HepG2 (cell line): Measurements from ENCODE around the gene FAM20C.

ENCODE experiments used
- JUND ChIP-seq: sonication (generic); formaldehyde crosslinking; IDR thresholded peaks from 2 replicates; pipeline ENCODE4 v1.8.0; 2022; ENCODE audit warnings: mild to moderate bottlenecking, missing genetic modification reagents
- MEIS2 ChIP-seq: sonication (generic); formaldehyde crosslinking; IDR thresholded peaks from 2 replicates; pipeline ENCODE4 v1.9.0; 2021; ENCODE audit warnings: mild to moderate bottlenecking, missing genetic modification reagents
- POLR2A ChIP-seq, 2 experiments: IDR thresholded peaks; 2 replicates each; pipeline ENCODE4 v1.6.1; 2011; ENCODE audit warnings: low read depth in 2 of 2, low read length in 2 of 2, mild to moderate bottlenecking in 1 of 2, moderate library complexity in 1 of 2; ENCODE audit not compliant: insufficient read depth in 1 of 2
- SALL2 ChIP-seq: sonication (generic); formaldehyde crosslinking; IDR thresholded peaks from 2 replicates; pipeline ENCODE4 v1.8.1; 2023; ENCODE audit warnings: mild to moderate bottlenecking, missing genetic modification reagents, inconsistent platforms
- ZNF326 ChIP-seq: sonication (generic); formaldehyde crosslinking; IDR thresholded peaks from 2 replicates; pipeline ENCODE4 v1.4.0; 2020; ENCODE audit warnings: missing genetic modification reagents, borderline replicate concordance
- ZNF724P ChIP-seq: sonication (generic); formaldehyde crosslinking; IDR thresholded peaks from 2 replicates; pipeline ENCODE4 v1.8.0; 2022; ENCODE audit warnings: missing genetic modification reagents, borderline replicate concordance
- ZNF772 ChIP-seq: sonication (generic); formaldehyde crosslinking; IDR thresholded peaks from 2 replicates; pipeline ENCODE4 v1.5.0; 2020; ENCODE audit warnings: mild to moderate bottlenecking, missing genetic modification reagents
- ZNF878 ChIP-seq: sonication (generic); formaldehyde crosslinking; IDR thresholded peaks from 2 replicates; pipeline ENCODE4 v1.8.1; 2023; ENCODE audit warnings: mild to moderate bottlenecking, missing genetic modification reagents, moderate library complexity
- TF ChIP-seq, protein P1 (sequence below): IDR thresholded peaks from 2 replicates; pipeline ENCODE4 v1.6.1; 2012; ENCODE audit warnings: inconsistent platforms
- TF ChIP-seq, protein P2 (sequence below), 2 experiments: fragments of 450-650 bp in 1 of 2; sonication (generic) in 1 of 2; formaldehyde crosslinking in 1 of 2; IDR thresholded peaks; 2 replicates each; pipeline versions ENCODE4 v1.6.1 to v1.8.0; 2016 to 2022; ENCODE audit warnings: antibody characterized with exemption in 1 of 2, mild to moderate bottlenecking in 1 of 2, missing genetic modification reagents in 1 of 2
- TF ChIP-seq, protein P3 (sequence below): sonication (generic); formaldehyde crosslinking; IDR thresholded peaks from 2 replicates; pipeline ENCODE4 v1.5.1; 2020; ENCODE audit warnings: mild to moderate bottlenecking, missing genetic modification reagents, moderate library complexity
- TF ChIP-seq, protein P4 (sequence below): sonication (generic); formaldehyde crosslinking; IDR thresholded peaks from 2 replicates; pipeline ENCODE4 v1.5.0; 2020; ENCODE audit warnings: mild to moderate bottlenecking, missing genetic modification reagents, moderate library complexity

DNA sequence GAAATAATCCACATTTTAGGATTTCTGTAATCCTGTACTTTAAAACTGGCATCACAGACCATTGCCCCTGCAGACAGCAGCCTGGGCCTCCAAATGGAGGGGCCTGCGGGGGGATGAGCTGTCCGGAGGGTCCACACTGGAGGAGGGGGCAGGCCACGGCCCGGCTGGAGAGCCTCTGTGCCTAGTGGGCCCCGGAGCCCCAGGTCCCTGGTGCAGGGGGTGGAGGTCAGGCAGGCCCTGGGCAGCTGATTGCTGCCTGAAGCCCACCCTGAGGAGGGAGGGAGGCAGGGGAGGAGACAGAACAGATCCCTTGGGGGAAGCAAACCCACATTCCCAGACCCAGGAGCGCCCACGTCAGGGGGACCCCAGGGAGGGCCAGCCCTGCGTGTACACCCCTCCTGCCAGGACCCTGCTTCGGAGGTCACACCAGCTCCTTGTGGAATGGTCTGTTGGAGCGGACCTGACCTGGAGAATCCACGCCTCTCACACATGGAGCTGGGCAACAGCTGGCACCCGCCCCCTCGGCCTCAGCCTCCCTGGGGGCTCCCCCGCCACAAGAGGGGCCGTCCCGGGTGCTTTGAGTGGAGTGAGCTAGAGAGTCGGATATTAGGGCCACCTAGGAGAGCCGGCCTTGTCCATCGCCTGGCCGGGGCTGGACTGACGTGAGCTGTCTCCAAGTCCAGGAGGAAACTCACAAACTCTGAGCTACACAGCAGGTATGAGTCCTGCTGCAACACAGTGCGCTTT, 12.2 kb upstream of the FAM20C start:
- TF ChIP-seq ZNF878 (no peak), ZNF326 (CRISPR knock-in tag) (no peak), SALL2 (CRISPR knock-in tag) (no peak), JUND (CRISPR knock-in tag) (no peak), ZNF772 (CRISPR knock-in tag) (no peak), POLR2A (IDR thresholded peaks at IDR 0.05; ENCODE audit: insufficient read depth in 1 of 2, low read depth in 2 of 2, low read length in 2 of 2) (no peak), ZNF724P (no peak), MEIS2 (CRISPR knock-in tag) (no peak)
- TF ChIP-seq, protein P1, sequence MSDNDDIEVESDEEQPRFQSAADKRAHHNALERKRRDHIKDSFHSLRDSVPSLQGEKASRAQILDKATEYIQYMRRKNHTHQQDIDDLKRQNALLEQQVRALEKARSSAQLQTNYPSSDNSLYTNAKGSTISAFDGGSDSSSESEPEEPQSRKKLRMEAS, result no peak
- TF ChIP-seq, protein P2, sequence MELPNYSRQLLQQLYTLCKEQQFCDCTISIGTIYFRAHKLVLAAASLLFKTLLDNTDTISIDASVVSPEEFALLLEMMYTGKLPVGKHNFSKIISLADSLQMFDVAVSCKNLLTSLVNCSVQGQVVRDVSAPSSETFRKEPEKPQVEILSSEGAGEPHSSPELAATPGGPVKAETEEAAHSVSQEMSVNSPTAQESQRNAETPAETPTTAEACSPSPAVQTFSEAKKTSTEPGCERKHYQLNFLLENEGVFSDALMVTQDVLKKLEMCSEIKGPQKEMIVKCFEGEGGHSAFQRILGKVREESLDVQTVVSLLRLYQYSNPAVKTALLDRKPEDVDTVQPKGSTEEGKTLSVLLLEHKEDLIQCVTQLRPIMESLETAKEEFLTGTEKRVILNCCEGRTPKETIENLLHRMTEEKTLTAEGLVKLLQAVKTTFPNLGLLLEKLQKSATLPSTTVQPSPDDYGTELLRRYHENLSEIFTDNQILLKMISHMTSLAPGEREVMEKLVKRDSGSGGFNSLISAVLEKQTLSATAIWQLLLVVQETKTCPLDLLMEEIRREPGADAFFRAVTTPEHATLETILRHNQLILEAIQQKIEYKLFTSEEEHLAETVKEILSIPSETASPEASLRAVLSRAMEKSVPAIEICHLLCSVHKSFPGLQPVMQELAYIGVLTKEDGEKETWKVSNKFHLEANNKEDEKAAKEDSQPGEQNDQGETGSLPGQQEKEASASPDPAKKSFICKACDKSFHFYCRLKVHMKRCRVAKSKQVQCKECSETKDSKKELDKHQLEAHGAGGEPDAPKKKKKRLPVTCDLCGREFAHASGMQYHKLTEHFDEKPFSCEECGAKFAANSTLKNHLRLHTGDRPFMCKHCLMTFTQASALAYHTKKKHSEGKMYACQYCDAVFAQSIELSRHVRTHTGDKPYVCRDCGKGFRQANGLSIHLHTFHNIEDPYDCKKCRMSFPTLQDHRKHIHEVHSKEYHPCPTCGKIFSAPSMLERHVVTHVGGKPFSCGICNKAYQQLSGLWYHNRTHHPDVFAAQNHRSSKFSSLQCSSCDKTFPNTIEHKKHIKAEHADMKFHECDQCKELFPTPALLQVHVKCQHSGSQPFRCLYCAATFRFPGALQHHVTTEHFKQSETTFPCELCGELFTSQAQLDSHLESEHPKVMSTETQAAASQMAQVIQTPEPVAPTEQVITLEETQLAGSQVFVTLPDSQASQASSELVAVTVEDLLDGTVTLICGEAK (IDR thresholded peaks at IDR 0.05), result no peak
- TF ChIP-seq, protein P2 (CRISPR knock-in tag; IDR thresholded peaks at IDR 0.05), result no peak
- TF ChIP-seq, protein P3, sequence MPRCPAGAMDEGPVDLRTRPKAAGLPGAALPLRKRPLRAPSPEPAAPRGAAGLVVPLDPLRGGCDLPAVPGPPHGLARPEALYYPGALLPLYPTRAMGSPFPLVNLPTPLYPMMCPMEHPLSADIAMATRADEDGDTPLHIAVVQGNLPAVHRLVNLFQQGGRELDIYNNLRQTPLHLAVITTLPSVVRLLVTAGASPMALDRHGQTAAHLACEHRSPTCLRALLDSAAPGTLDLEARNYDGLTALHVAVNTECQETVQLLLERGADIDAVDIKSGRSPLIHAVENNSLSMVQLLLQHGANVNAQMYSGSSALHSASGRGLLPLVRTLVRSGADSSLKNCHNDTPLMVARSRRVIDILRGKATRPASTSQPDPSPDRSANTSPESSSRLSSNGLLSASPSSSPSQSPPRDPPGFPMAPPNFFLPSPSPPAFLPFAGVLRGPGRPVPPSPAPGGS, result no peak
- TF ChIP-seq, protein P4, sequence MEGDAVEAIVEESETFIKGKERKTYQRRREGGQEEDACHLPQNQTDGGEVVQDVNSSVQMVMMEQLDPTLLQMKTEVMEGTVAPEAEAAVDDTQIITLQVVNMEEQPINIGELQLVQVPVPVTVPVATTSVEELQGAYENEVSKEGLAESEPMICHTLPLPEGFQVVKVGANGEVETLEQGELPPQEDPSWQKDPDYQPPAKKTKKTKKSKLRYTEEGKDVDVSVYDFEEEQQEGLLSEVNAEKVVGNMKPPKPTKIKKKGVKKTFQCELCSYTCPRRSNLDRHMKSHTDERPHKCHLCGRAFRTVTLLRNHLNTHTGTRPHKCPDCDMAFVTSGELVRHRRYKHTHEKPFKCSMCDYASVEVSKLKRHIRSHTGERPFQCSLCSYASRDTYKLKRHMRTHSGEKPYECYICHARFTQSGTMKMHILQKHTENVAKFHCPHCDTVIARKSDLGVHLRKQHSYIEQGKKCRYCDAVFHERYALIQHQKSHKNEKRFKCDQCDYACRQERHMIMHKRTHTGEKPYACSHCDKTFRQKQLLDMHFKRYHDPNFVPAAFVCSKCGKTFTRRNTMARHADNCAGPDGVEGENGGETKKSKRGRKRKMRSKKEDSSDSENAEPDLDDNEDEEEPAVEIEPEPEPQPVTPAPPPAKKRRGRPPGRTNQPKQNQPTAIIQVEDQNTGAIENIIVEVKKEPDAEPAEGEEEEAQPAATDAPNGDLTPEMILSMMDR, result no peak
